Astrocyte (in vitro differentiated cells and primary cell): ENCODE data around the gene LST1. TPM values are rescaled to one million over a fixed set of nuclear protein-coding genes. Genes with fewer than 3 reads are reported as not detected.

Experiments used
- DNase-seq: peaks from one replicate; pipeline ENCODE4 v3.0.0-alpha.2; 2010; ENCODE audit warnings: low read depth
- FAIRE-seq: peaks from 2 replicates; lab custom pipeline; 2011; peaks lifted over from hg19 to GRCh38; lab: Jason Lieb, UNC
- H2AFZ ChIP-seq: 2 replicates; pipeline ENCODE4 v1.6.0; 2012; ENCODE audit warnings: low read depth, low read length, inconsistent platforms
- H3K27ac ChIP-seq: 2 replicates; pipeline ENCODE4 v1.5.1; 2011; ENCODE audit warnings: low read depth, low read length, inconsistent platforms
- H3K27me3 ChIP-seq: 2 replicates; pipeline ENCODE4 v1.6.0; 2011; ENCODE audit warnings: low read length, inconsistent platforms; ENCODE audit not compliant: insufficient read depth
- H3K36me3 ChIP-seq: 2 replicates; pipeline ENCODE4 v1.5.1; 2011; ENCODE audit warnings: low read length, inconsistent platforms; ENCODE audit not compliant: insufficient read depth
- H3K4me1 ChIP-seq: 2 replicates; pipeline ENCODE4 v1.5.1; 2011; ENCODE audit warnings: low read length, inconsistent platforms; ENCODE audit not compliant: insufficient read depth
- H3K4me2 ChIP-seq: 2 replicates; pipeline ENCODE4 v1.6.0; 2012; ENCODE audit warnings: low read length, inconsistent platforms
- H3K4me3 ChIP-seq: 2 replicates; pipeline ENCODE4 v1.5.1; 2011; ENCODE audit warnings: low read depth, mild to moderate bottlenecking, low read length, inconsistent platforms; ENCODE audit not compliant: insufficient read depth
- H3K79me2 ChIP-seq: 2 replicates; pipeline ENCODE4 v1.6.0; 2012; ENCODE audit warnings: mild to moderate bottlenecking, low read length, inconsistent platforms; ENCODE audit not compliant: insufficient read depth
- H3K9ac ChIP-seq: 2 replicates; pipeline ENCODE4 v1.6.0; 2012; ENCODE audit warnings: mild to moderate bottlenecking, low read length, inconsistent platforms
- H3K9me3 ChIP-seq: 2 replicates; pipeline ENCODE4 v1.5.1; 2012; ENCODE audit warnings: low read depth, mild to moderate bottlenecking, low read length, inconsistent platforms; ENCODE audit not compliant: insufficient read depth
- H4K20me1 ChIP-seq: 2 replicates; pipeline ENCODE4 v1.6.0; 2012; ENCODE audit warnings: low read length, inconsistent platforms; ENCODE audit not compliant: insufficient read depth
- H3K27ac Mint-ChIP-seq: one replicate; pipeline ENCODE4 v1.8.0; 2021; ENCODE audit warnings: mild to moderate bottlenecking, mixed read lengths; ENCODE audit not compliant: unreplicated experiment
- H3K27me3 Mint-ChIP-seq: one replicate; pipeline ENCODE4 v1.8.0; 2021; ENCODE audit warnings: low read depth, mixed read lengths; ENCODE audit not compliant: unreplicated experiment
- H3K36me3 Mint-ChIP-seq: one replicate; pipeline ENCODE4 v1.8.0; 2021; ENCODE audit warnings: low read depth, mixed read lengths; ENCODE audit not compliant: unreplicated experiment
- H3K4me1 Mint-ChIP-seq: one replicate; pipeline ENCODE4 v1.8.0; 2021; ENCODE audit warnings: low read depth, mixed read lengths; ENCODE audit not compliant: unreplicated experiment
- H3K4me3 Mint-ChIP-seq: one replicate; pipeline ENCODE4 v1.8.0; 2021; ENCODE audit warnings: mild to moderate bottlenecking, moderate library complexity, mixed read lengths; ENCODE audit not compliant: unreplicated experiment
- H3K9me3 Mint-ChIP-seq: one replicate; pipeline ENCODE4 v1.8.0; 2021; ENCODE audit warnings: mild to moderate bottlenecking, mixed read lengths; ENCODE audit not compliant: unreplicated experiment
- EZH2 ChIP-seq: IDR thresholded peaks from 2 replicates; pipeline ENCODE4 v1.6.1; 2012; ENCODE audit warnings: mild to moderate bottlenecking, low read length, inconsistent platforms; ENCODE audit not compliant: insufficient read depth
- total RNA-seq: library from RNA; stranded (reverse); gene quantifications from 2 replicates; pipeline ENCODE4 v1.2.1, GENCODE V29; 2021
- TF ChIP-seq, protein P1 (sequence below): IDR thresholded peaks from 2 replicates; pipeline ENCODE4 v1.5.1; 2011; ENCODE audit warnings: low read depth, mild to moderate bottlenecking, inconsistent platforms, low read length, moderate library complexity; ENCODE audit not compliant: insufficient read depth

LST1 gene
- total RNA-seq, 1 donor from 2014 or later, result not detected

DNA sequence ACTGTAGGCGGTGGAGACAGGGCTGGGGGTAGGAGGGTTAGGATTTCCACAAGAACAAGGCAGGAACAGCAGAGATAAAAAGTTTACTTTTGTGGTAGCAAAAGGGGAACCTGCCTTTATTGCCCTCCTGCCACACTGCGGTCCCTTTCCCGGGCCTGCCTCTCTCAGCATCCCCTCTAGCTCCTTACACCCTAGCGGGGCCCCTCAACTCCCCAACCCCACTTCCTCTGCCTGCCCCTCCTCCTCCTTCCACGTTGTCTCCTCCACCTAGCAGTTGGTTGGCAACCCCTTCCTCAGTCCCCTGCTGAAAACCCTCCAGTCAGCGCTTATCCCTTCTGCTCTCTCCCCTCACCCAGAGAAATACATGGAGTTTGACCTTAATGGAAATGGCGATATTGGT, 29.7 kb downstream of the LST1 start:
- no peak overlapping the region for H3K4me3 ChIP-seq
- H3K9ac ChIP-seq, result no peak overlapping the region
- FAIRE-seq (no peak), DNase-seq (no peak)
- H3K4me2 ChIP-seq, result no peak overlapping the region
- Mint-ChIP-seq H3K36me3 (no peaks in the 10 kb centered on the region), H3K9me3 (no peaks in the 10 kb centered on the region), H3K4me3 (no peak overlapping the region), H3K27me3 (peaks cover 6% of the 10 kb centered on the region), H3K4me1 (peaks cover 5% of the 10 kb centered on the region), H3K27ac (no peak overlapping the region)
- H3K36me3 ChIP-seq, result no peaks in the 10 kb centered on the region
- H3K4me1 ChIP-seq, result no peaks in the 10 kb centered on the region
- H3K27me3 ChIP-seq, result no peaks in the 10 kb centered on the region
- no peaks in the 10 kb centered on the region for H4K20me1 ChIP-seq
- peaks cover 2% of the 10 kb centered on the region for H3K79me2 ChIP-seq
- H3K9me3 ChIP-seq, result no peaks in the 10 kb centered on the region
- H3K27ac ChIP-seq, result no peak overlapping the region
- H2AFZ ChIP-seq, result no peak overlapping the region
- TF ChIP-seq, protein P1, sequence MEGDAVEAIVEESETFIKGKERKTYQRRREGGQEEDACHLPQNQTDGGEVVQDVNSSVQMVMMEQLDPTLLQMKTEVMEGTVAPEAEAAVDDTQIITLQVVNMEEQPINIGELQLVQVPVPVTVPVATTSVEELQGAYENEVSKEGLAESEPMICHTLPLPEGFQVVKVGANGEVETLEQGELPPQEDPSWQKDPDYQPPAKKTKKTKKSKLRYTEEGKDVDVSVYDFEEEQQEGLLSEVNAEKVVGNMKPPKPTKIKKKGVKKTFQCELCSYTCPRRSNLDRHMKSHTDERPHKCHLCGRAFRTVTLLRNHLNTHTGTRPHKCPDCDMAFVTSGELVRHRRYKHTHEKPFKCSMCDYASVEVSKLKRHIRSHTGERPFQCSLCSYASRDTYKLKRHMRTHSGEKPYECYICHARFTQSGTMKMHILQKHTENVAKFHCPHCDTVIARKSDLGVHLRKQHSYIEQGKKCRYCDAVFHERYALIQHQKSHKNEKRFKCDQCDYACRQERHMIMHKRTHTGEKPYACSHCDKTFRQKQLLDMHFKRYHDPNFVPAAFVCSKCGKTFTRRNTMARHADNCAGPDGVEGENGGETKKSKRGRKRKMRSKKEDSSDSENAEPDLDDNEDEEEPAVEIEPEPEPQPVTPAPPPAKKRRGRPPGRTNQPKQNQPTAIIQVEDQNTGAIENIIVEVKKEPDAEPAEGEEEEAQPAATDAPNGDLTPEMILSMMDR, result no peak
- no peak for TF ChIP-seq EZH2

DNA sequence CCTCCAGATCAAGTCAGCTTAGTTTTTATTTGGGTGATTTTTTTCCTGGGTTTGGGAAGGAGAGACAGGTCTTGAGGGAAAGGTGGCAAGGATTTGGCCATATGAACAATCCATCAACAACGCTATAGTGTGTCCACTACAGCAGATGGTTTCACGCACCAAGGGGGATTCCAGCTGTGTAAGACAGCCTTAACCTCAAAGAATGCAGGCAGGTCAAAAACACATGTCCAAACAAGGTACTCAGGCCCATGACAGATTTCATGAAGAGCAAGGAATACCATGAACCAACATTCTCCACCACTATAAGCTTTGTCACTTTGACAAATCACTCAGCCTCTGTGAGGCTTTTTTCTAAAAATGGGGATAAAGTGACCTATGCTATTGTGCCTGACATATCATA, 30.9 kb downstream of the LST1 start:
- no peak overlapping the region for H3K4me3 ChIP-seq

More for the DNA sequence above, 30.9 kb downstream of the LST1 start:
- Histone ChIP-seq H3K27ac (no peak overlapping the region), H3K79me2 (peaks cover 14% of the 10 kb centered on the region), H4K20me1 (peaks cover 10% of the 10 kb centered on the region), H3K36me3 (no peaks in the 10 kb centered on the region), H3K9me3 (no peaks in the 10 kb centered on the region), H3K4me2 (no peak overlapping the region), H2AFZ (no peak overlapping the region), H3K27me3 (no peaks in the 10 kb centered on the region), H3K9ac (no peak overlapping the region), H3K4me1 (peaks cover 1% of the 10 kb centered on the region)
- TF ChIP-seq, protein P1, result no peak
- no peak for TF ChIP-seq EZH2
- FAIRE-seq, result no peak
- Mint-ChIP-seq H3K27me3 (peaks cover 4% of the 10 kb centered on the region), H3K36me3 (no peaks in the 10 kb centered on the region), H3K4me1 (peaks cover 5% of the 10 kb centered on the region), H3K27ac (no peak overlapping the region), H3K9me3 (no peaks in the 10 kb centered on the region), H3K4me3 (no peak overlapping the region)
- no peak for DNase-seq
